ENCODE data around the gene SURF4. TPM values are rescaled to one million over a fixed set of nuclear protein-coding genes. Genes with fewer than 3 reads are reported as not detected.

SURF4 gene
- polyA plus RNA-seq, 3 donors: 61.4 to 175 (median 157) TPM

GRCh38 chr9:133340916-133341315 lies 34.9 kb downstream of the SURF4 start:
- Histone ChIP-seq H3K36me3 (replicated peaks in 1 of 2; ENCODE audit: control insufficient read depth in 1 of 2, insufficient read depth in 2 of 2, low read length in 2 of 2) (peaks cover 33 to 37% of the 10 kb centered on the region in 2 donors), H3K4me2 (replicated peaks; ENCODE audit: extremely low read depth, low read length, poor library complexity, severe bottlenecking) (peak overlapping the region; percentile 83), H3K27me3 (ENCODE audit: control insufficient read depth in 2 of 2, insufficient read depth in 2 of 2, low read length in 2 of 2) (no peaks in the 10 kb centered on the region), H4K20me1 (ENCODE audit: insufficient read depth, low read length) (peaks cover 4% of the 10 kb centered on the region), H3K4me3 (replicated peaks in 1 of 3; ENCODE audit: low read depth in 2 of 3, low read length in 3 of 3) (peak overlapping the region; percentile 5 to 74 (median 46)), H3K4me1 (ENCODE audit: control insufficient read depth in 1 of 2, insufficient read depth in 2 of 2, low read length in 2 of 2) (peaks cover 51 to 60% of the 10 kb centered on the region in 2 donors), H3K27ac (ENCODE audit: low read depth in 1 of 2, low read length in 2 of 2) (peak overlapping the region; percentile 74 to 83), H3K9me3 (replicated peaks in 1 of 2; ENCODE audit: control insufficient read depth in 1 of 2, insufficient read depth in 1 of 2, low read length in 2 of 2) (no peaks in the 10 kb centered on the region), H2AFZ (ENCODE audit: insufficient read depth, low read depth, low read length, poor library complexity, severe bottlenecking) (no peak overlapping the region), H3K79me2 (ENCODE audit: insufficient read depth, low read length) (peaks cover 17% of the 10 kb centered on the region), H3K9ac (ENCODE audit: insufficient read depth, low read length, poor library complexity, severe bottlenecking) (peak overlapping the region; percentile 54)
- Mint-ChIP-seq H3K36me3 (peaks cover 48 to 79% of the 10 kb centered on the region in 2 donors), H3K4me1 (peaks cover 53% of the 10 kb centered on the region), H3K27me3 (ENCODE audit: low read depth in 3 of 3) (no peaks in the 10 kb centered on the region), H3K27ac (peak overlapping the region; percentile 87 to 93 (median 92)), H3K9me3 (no peaks in the 10 kb centered on the region), H3K4me3 (peak overlapping the region; percentile 73 to 88)
- intact Hi-C loops (cut with micrococcal nuclease): loop anchor here in 1 of 2 donors (5.0 kb wide), 1 partner anchor 309 kb away; the partner anchor contains the start of gene GTF3C5
- no peak for DNase-seq
- 62% methylated on average over 12 of the region's 13 CpGs for WGBS (ENCODE audit: insufficient coverage)
- TF ChIP-seq CTCF (IDR thresholded peaks at IDR 0.05): no peak

- no peaks in the 10 kb centered on the region for H3K27me3 Mint-ChIP-seq (ENCODE audit: low read depth in 3 of 3)
- peak overlapping the region; percentile 5 to 74 (median 46) for H3K4me3 ChIP-seq (replicated peaks in 1 of 3; ENCODE audit: low read depth in 2 of 3, low read length in 3 of 3)
- TF ChIP-seq CTCF (IDR thresholded peaks at IDR 0.05): no peak
- WGBS (ENCODE audit: insufficient coverage): no CpG with 5 or more reads among the region's 3 CpGs
- H3K79me2 ChIP-seq (ENCODE audit: insufficient read depth, low read length): peaks cover 19% of the 10 kb centered on the region
- peak overlapping the region; percentile 74 to 83 for H3K27ac ChIP-seq (ENCODE audit: low read depth in 1 of 2, low read length in 2 of 2)
- H3K36me3 Mint-ChIP-seq: peaks cover 43 to 73% of the 10 kb centered on the region in 2 donors
- H4K20me1 ChIP-seq (ENCODE audit: insufficient read depth, low read length): peaks cover 10% of the 10 kb centered on the region
- no peaks in the 10 kb centered on the region for H3K27me3 ChIP-seq (ENCODE audit: control insufficient read depth in 2 of 2, insufficient read depth in 2 of 2, low read length in 2 of 2)
- peaks cover 54 to 66% of the 10 kb centered on the region in 2 donors for H3K4me1 ChIP-seq (ENCODE audit: control insufficient read depth in 1 of 2, insufficient read depth in 2 of 2, low read length in 2 of 2)
- H3K9me3 ChIP-seq (replicated peaks in 1 of 2; ENCODE audit: control insufficient read depth in 1 of 2, insufficient read depth in 1 of 2, low read length in 2 of 2): no peaks in the 10 kb centered on the region
- DNase-seq: peak in 2 of 3 donors; percentile 38 to 46
- H3K4me3 Mint-ChIP-seq: peak overlapping the region; percentile 73 to 88
- H3K9ac ChIP-seq (ENCODE audit: insufficient read depth, low read length, poor library complexity, severe bottlenecking): peak overlapping the region; percentile 54
- no peaks in the 10 kb centered on the region for H3K9me3 Mint-ChIP-seq
- H3K27ac Mint-ChIP-seq: peak overlapping the region; percentile 87 to 93 (median 92)
- intact Hi-C loops (cut with micrococcal nuclease): loop anchor here in 1 of 2 donors (5.0 kb wide), 1 partner anchor 308 kb away; the partner anchor contains the start of gene GTF3C5
- H3K4me1 Mint-ChIP-seq: peaks cover 56% of the 10 kb centered on the region
- H2AFZ ChIP-seq (ENCODE audit: insufficient read depth, low read depth, low read length, poor library complexity, severe bottlenecking): no peak overlapping the region
- H3K4me2 ChIP-seq (replicated peaks; ENCODE audit: extremely low read depth, low read length, poor library complexity, severe bottlenecking): peak overlapping the region; percentile 83
- H3K36me3 ChIP-seq (replicated peaks in 1 of 2; ENCODE audit: control insufficient read depth in 1 of 2, insufficient read depth in 2 of 2, low read length in 2 of 2): peaks cover 27 to 30% of the 10 kb centered on the region in 2 donors
Measured at GRCh38 chr9:133340256-133340655, 35.6 kb downstream of the SURF4 start.

Data from CD14-positive monocyte (primary cell).